Upper lobe of left lung (tissue), 4 donors: ENCODE measurements around the gene RBM20.

Source experiments
- EP300 ChIP-seq, 4 donors: sonication (generic); formaldehyde crosslinking; IDR thresholded peaks; one replicate each; pipeline ENCODE4 v1.5.1; 2017; ENCODE audit warnings: antibody characterized with exemption in 4 of 4, control low read depth in 2 of 4
- POLR2A ChIP-seq, 4 donors: fragments of 450-650 bp; IDR thresholded peaks; one replicate each; pipeline ENCODE4 v1.5.1; 2016 to 2017; ENCODE audit warnings: antibody characterized with exemption in 4 of 4, mild to moderate bottlenecking in 2 of 4
- POLR2AphosphoS5 ChIP-seq, 2 donors: sonication (generic); formaldehyde crosslinking; IDR thresholded peaks; one replicate each; pipeline ENCODE4 v1.5.1; 2017; ENCODE audit warnings: antibody characterized with exemption in 2 of 2
- TF ChIP-seq, protein P1 (sequence below), 6 experiments: fragments of 450-650 bp in 4 of 6; fragments of 200-600 bp in 2 of 6; sonication (generic) in 2 of 6; IDR thresholded peaks; one replicate each; pipeline ENCODE4 v1.5.1; 2016 to 2019; ENCODE audit warnings: antibody characterized with exemption in 6 of 6

DNA sequence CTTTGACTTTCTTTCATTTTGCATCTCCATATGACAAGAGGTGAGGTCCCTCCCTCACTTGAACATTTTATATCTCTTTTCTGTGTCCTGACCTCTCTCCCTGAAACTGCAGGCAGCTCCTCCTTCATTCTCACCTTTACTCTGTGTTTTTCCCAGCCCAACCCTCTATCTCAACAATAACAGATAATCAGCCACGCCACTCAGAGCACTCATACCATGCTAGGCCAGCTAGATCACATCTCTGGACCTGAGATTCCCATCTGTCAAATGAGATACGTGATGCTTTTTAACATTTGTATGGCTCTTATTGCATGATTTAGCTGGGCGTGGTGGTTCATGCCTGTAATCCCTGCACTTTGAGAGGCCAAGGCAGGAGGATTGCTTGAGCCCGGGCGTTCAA, 164.5 kb downstream of the RBM20 start:
- TF ChIP-seq POLR2A (IDR thresholded peaks at IDR 0.05) = no peak
- TF ChIP-seq EP300 (IDR thresholded peaks at IDR 0.05) = no peak
- TF ChIP-seq, protein P1, sequence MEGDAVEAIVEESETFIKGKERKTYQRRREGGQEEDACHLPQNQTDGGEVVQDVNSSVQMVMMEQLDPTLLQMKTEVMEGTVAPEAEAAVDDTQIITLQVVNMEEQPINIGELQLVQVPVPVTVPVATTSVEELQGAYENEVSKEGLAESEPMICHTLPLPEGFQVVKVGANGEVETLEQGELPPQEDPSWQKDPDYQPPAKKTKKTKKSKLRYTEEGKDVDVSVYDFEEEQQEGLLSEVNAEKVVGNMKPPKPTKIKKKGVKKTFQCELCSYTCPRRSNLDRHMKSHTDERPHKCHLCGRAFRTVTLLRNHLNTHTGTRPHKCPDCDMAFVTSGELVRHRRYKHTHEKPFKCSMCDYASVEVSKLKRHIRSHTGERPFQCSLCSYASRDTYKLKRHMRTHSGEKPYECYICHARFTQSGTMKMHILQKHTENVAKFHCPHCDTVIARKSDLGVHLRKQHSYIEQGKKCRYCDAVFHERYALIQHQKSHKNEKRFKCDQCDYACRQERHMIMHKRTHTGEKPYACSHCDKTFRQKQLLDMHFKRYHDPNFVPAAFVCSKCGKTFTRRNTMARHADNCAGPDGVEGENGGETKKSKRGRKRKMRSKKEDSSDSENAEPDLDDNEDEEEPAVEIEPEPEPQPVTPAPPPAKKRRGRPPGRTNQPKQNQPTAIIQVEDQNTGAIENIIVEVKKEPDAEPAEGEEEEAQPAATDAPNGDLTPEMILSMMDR (IDR thresholded peaks at IDR 0.05) = no peak
- TF ChIP-seq POLR2AphosphoS5 (IDR thresholded peaks at IDR 0.05) = no peak
